ENCODE measurements around the gene GNPTG. TPM values are rescaled to one million over a fixed set of nuclear protein-coding genes. Genes with fewer than 3 reads are reported as not detected.

The GNPTG gene
- total RNA-seq, 1 donor from 2014 or later = 52.9 TPM

GRCh38 chr16:1346422-1347285, 5.1 kb upstream of the GNPTG start:
- Mint-ChIP-seq H3K36me3 (no peaks in the 10 kb centered on the region), H3K27me3 (ENCODE audit: low read depth) (peaks cover 29% of the 10 kb centered on the region), H3K4me3 (no peak overlapping the region), H3K4me1 (peaks cover 9% of the 10 kb centered on the region), H3K27ac (no peak overlapping the region), H3K9me3 (no peaks in the 10 kb centered on the region)
- TF ChIP-seq, protein P1, sequence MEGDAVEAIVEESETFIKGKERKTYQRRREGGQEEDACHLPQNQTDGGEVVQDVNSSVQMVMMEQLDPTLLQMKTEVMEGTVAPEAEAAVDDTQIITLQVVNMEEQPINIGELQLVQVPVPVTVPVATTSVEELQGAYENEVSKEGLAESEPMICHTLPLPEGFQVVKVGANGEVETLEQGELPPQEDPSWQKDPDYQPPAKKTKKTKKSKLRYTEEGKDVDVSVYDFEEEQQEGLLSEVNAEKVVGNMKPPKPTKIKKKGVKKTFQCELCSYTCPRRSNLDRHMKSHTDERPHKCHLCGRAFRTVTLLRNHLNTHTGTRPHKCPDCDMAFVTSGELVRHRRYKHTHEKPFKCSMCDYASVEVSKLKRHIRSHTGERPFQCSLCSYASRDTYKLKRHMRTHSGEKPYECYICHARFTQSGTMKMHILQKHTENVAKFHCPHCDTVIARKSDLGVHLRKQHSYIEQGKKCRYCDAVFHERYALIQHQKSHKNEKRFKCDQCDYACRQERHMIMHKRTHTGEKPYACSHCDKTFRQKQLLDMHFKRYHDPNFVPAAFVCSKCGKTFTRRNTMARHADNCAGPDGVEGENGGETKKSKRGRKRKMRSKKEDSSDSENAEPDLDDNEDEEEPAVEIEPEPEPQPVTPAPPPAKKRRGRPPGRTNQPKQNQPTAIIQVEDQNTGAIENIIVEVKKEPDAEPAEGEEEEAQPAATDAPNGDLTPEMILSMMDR (IDR thresholded peaks at IDR 0.05; ENCODE audit: unreplicated experiment) = no peak
- DNase-seq (ENCODE audit: low spot score in 2 of 2, unreplicated experiment in 2 of 2) = no peak

DNA sequence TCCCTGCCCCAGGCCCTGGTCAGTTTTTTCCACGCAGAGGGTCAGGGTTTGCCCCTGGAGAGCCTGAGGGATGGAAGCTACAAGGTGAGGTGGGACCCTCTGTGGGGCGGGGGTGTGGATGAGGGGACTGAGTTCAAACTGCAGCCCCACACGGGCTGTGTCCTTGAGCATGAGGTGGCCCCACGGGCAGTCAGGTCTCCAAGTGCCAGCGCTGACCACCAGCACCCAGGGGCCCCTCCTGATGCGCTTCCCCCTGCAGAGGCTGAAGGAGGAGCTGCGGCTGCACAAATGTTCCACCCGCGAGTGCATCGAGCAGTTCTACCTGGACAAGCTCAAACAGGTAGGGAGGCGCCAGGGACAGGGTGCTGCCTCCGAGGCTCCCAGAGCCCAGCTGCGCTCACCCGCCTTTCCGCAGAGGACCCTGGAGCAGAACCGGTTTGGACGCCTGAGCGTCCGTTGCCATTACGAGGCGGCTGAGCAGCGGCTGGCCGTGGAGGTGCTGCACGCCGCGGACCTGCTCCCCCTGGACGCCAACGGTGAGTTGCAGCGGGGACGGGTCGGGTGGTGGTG, 4.4 kb upstream of the GNPTG start:
- Mint-ChIP-seq H3K27me3 (ENCODE audit: low read depth) (peaks cover 24% of the 10 kb centered on the region), H3K36me3 (no peaks in the 10 kb centered on the region), H3K9me3 (no peaks in the 10 kb centered on the region), H3K27ac (no peak overlapping the region), H3K4me1 (peaks cover 13% of the 10 kb centered on the region), H3K4me3 (no peak overlapping the region)
- no peak for DNase-seq (ENCODE audit: low spot score in 2 of 2, unreplicated experiment in 2 of 2)
- TF ChIP-seq, protein P1 (IDR thresholded peaks at IDR 0.05; ENCODE audit: unreplicated experiment) = no peak

DNA sequence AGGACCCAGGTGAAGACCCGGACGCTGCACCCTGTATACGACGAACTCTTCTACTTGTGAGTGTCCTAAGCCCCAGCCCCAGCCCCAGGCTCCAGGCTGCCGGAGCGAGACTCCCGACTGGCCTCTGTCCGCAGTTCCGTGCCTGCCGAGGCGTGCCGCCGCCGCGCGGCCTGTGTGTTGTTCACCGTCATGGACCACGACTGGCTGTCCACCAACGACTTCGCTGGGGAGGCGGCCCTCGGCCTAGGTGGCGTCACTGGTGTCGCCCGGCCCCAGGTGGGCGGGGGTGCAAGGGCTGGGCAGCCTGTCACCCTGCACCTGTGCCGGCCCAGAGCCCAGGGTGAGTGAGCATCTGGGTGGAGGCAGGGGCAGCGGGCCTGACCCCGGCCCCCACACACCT, 3.8 kb upstream of the GNPTG start:
- no peaks in the 10 kb centered on the region for H3K36me3 Mint-ChIP-seq
- peaks cover 18% of the 10 kb centered on the region for H3K27me3 Mint-ChIP-seq (ENCODE audit: low read depth)
- no peak overlapping the region for H3K27ac Mint-ChIP-seq
- H3K4me3 Mint-ChIP-seq = no peak overlapping the region
- no peaks in the 10 kb centered on the region for H3K9me3 Mint-ChIP-seq
- H3K4me1 Mint-ChIP-seq = peaks cover 14% of the 10 kb centered on the region
- DNase-seq (ENCODE audit: low spot score in 2 of 2, unreplicated experiment in 2 of 2) = no peak
- TF ChIP-seq, protein P1 (IDR thresholded peaks at IDR 0.05; ENCODE audit: unreplicated experiment) = no peak

GRCh38 chr16:1348441-1348840, 3.3 kb upstream of the GNPTG start:
- DNase-seq (ENCODE audit: low spot score in 2 of 2, unreplicated experiment in 2 of 2) = no peak
- Mint-ChIP-seq H3K27ac (no peak overlapping the region), H3K4me3 (no peak overlapping the region), H3K36me3 (no peaks in the 10 kb centered on the region), H3K4me1 (peaks cover 12% of the 10 kb centered on the region), H3K9me3 (no peaks in the 10 kb centered on the region), H3K27me3 (ENCODE audit: low read depth) (peaks cover 13% of the 10 kb centered on the region)
- TF ChIP-seq, protein P1 (IDR thresholded peaks at IDR 0.05; ENCODE audit: unreplicated experiment) = no peak

DNA sequence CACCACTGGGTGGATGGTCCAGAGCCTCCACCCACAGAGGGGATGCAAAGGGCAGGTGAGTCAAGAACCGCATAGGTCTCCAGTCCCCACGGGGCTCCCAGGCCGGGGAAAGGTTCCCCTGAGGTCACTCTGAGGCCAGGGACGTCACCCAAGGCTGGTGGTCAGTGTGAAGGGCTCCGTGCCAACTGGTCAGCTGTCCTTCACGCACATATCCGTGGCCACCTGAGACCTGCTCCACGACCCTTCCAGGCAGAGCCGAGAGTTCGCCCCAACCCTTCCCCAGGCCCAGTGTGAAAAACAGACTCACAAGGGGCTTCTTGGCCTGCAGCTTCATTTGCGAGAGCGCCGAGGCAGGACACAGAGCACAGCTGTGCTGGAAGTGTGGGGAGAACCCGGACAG, 2.8 kb upstream of the GNPTG start:
- H3K36me3 Mint-ChIP-seq = no peaks in the 10 kb centered on the region
- no peak overlapping the region for H3K27ac Mint-ChIP-seq
- peaks cover 10% of the 10 kb centered on the region for H3K27me3 Mint-ChIP-seq (ENCODE audit: low read depth)
- TF ChIP-seq, protein P1 (IDR thresholded peaks at IDR 0.05; ENCODE audit: unreplicated experiment) = no peak
- no peaks in the 10 kb centered on the region for H3K9me3 Mint-ChIP-seq
- H3K4me3 Mint-ChIP-seq = no peak overlapping the region
- no peak for DNase-seq (ENCODE audit: low spot score in 2 of 2, unreplicated experiment in 2 of 2)
- peaks cover 13% of the 10 kb centered on the region for H3K4me1 Mint-ChIP-seq
